Stimulated activated CD4-positive, alpha-beta T cell treated with anti-CD3 and anti-CD28 coated beads, TNF-alpha, amount 100 ng/mL, for 4 hours (primary cell): ENCODE results near the gene AADACL4.

Source experiments
- DNase-seq, 3 experiments: peaks; one replicate each; pipeline ENCODE4 v3.0.0-alpha.2; 2020; ENCODE audit warnings: low read depth in 3 of 3

AADACL4 gene

GRCh38 chr1:12643785-12644184, at the start of gene AADACL4:
Gene AADACL4 (plus strand): TSS chr1:12644085. CDS start chr1:12644547, 462 bp downstream.
- no peak for DNase-seq

DNA sequence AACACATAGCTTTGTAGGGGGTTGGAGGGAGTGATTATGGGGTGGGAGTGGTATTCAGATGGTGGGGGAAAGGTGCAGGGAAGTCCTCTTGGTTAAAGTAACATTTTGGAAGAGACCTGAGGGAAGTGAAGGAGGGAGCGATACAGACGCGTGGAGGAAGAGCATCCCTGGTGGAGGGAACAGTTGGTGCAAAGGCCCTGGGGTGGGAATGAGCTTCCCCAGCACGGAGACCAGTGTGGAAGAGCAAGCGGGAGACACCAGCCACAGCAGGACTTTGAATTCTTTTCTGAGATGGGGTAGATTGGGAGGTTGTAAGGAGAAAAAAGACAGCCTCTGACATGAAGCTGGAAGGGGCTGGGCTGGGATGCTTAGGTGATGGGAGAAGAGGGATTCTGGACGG, 49.4 kb upstream of the AADACL4 start:
- DNase-seq, result no peak

- DNase-seq, result no peak
Measured at GRCh38 chr1:12594966-12595756, 48.7 kb upstream of the AADACL4 start.

- DNase-seq, result no peak
Measured at GRCh38 chr1:12595757-12596006, 48.2 kb upstream of the AADACL4 start.

- DNase-seq, result no peak
Measured at GRCh38 chr1:12596007-12596821, 47.7 kb upstream of the AADACL4 start.

GRCh38 chr1:12597792-12598191, 46.1 kb upstream of the AADACL4 start:
- no peak for DNase-seq

- DNase-seq, result no peak
Measured at GRCh38 chr1:12598974-12599373, 44.9 kb upstream of the AADACL4 start.

- no peak for DNase-seq
Measured at GRCh38 chr1:12599657-12600056, 44.2 kb upstream of the AADACL4 start.

DNA sequence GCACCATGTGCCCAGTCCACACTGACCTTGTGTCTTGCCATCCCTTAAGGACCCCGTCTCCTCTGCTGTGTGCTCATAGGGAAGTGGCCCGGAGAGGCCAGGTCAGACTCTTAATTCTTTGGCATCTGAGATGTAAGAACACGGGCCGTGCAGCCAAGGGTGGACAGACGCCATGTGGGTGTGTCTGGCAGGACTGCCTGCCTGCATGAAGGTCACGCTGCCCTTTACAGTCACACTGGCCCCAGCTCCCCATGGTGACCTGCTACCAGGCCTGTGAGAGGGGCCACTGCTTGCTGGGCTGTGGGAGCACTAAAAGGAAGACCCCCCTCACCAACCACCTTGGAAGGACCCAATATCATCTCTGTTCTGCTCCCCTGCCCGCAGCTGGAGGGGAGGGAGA, 43.5 kb upstream of the AADACL4 start:
- DNase-seq, result no peak

GRCh38 chr1:12600880-12601633, 42.8 kb upstream of the AADACL4 start:
- DNase-seq, result peak in 1 of 3 experiments; percentile 52

GRCh38 chr1:12601700-12602658, 41.9 kb upstream of the AADACL4 start:
- no peak for DNase-seq

GRCh38 chr1:12602659-12603024, 41.2 kb upstream of the AADACL4 start:
- DNase-seq, result no peak

GRCh38 chr1:12603224-12603623, 40.7 kb upstream of the AADACL4 start:
- DNase-seq, result no peak

- DNase-seq, result peak in 2 of 3 experiments; percentile 33 to 34
Measured at GRCh38 chr1:12604114-12604874, 39.6 kb upstream of the AADACL4 start.

- DNase-seq, result no peak
Measured at GRCh38 chr1:12604986-12605385, 38.9 kb upstream of the AADACL4 start.

GRCh38 chr1:12607263-12607662, 36.6 kb upstream of the AADACL4 start:
- DNase-seq, result no peak

DNA sequence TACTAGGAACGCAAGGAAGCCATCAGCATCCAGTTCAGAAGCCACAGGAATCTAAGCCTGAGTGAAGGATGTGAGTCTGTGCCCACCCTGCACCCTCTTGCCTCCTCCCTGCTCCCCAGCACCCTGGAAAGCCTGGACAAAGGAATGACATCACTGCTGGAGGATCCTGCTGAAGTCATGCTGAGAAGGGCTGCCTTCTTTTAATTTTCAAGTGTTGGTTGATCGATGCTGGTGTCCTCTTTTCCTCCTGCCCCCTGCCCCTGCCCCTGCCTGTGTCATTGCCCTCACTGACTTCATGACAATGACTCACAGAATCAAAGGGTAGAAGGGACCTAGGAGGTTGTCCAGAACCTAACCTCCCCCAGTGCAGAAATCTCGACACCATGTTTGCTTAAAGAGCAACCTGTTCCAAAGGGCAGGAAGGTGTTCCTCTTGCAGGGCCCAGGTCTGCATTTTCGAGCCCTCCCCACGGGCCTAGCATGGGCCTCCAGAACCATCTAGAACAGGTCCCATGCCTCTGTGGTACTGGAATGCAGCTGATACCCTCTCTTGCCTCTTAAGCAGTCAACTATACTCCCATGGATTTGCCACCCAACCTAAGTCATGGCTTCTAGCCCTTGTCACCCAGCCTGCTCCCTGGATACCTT, 35.5 kb upstream of the AADACL4 start:
- DNase-seq, result no peak

- DNase-seq, result no peak
Measured at GRCh38 chr1:12609469-12610003, 34.3 kb upstream of the AADACL4 start.

- DNase-seq, result no peak
Measured at GRCh38 chr1:12610305-12610935, 33.5 kb upstream of the AADACL4 start.
